GM10248 (cell line): Measurements from ENCODE around the gene HOXC13.

Source experiments
- CTCF ChIA-PET: fragments of 300-600 bp; sonication (Branson Sonifier 250); formaldehyde crosslinking; extraction: SDS; loops from one replicate; lab custom pipeline; 2021; ENCODE audit warnings: antibody characterized with exemption; lab: Yijun Ruan, JAX
- POLR2A ChIA-PET: fragments of 350-650 bp; sonication (Branson Sonifier 250); formaldehyde crosslinking; extraction: SDS; loops from one replicate; lab custom pipeline; 2020; ENCODE audit warnings: antibody characterized with exemption; lab: Yijun Ruan, JAX
- DNase-seq: peaks from one replicate; pipeline ENCODE4 v3.0.0; 2012; ENCODE audit errors: extremely low spot score
- TF ChIP-seq, protein P1 (sequence below): IDR thresholded peaks from 2 replicates; pipeline ENCODE4 v1.5.1; 2012; ENCODE audit warnings: mild to moderate bottlenecking, low read depth; ENCODE audit errors: extremely low read depth, missing control alignments, control extremely low read depth

HOXC13 gene

DNA sequence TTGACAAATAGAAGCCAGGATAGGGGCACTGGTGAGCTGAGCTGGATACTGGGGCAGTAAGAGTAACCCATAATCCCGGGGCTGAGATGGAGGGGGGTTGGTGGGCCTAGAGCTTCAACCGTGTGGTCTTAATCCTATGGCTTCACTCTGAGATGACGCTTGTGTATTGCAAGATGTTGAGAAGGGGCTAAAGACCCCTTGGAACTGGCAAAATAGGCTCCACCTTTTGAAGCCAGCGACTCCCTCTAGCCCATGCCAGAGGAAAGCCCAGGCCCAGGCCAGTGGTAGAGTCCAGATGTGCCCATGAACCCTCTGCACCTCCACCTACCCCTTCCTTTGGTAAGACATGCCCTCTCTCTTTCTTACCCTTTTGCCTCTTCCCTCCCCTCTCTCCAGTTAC is 20.7 kb downstream of the HOXC13 start:
- ChIA-PET CTCF (interaction anchor here (0.9 to 2.3 kb wide), 6 partner anchors 10 to 40 kb away, joined by 3 to 9 read pairs (median 4); partner anchors contain the start of gene HOXC10), POLR2A (no interaction called here)
- TF ChIP-seq, protein P1, sequence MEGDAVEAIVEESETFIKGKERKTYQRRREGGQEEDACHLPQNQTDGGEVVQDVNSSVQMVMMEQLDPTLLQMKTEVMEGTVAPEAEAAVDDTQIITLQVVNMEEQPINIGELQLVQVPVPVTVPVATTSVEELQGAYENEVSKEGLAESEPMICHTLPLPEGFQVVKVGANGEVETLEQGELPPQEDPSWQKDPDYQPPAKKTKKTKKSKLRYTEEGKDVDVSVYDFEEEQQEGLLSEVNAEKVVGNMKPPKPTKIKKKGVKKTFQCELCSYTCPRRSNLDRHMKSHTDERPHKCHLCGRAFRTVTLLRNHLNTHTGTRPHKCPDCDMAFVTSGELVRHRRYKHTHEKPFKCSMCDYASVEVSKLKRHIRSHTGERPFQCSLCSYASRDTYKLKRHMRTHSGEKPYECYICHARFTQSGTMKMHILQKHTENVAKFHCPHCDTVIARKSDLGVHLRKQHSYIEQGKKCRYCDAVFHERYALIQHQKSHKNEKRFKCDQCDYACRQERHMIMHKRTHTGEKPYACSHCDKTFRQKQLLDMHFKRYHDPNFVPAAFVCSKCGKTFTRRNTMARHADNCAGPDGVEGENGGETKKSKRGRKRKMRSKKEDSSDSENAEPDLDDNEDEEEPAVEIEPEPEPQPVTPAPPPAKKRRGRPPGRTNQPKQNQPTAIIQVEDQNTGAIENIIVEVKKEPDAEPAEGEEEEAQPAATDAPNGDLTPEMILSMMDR, result no peak
- DNase-seq, result no peak

DNA sequence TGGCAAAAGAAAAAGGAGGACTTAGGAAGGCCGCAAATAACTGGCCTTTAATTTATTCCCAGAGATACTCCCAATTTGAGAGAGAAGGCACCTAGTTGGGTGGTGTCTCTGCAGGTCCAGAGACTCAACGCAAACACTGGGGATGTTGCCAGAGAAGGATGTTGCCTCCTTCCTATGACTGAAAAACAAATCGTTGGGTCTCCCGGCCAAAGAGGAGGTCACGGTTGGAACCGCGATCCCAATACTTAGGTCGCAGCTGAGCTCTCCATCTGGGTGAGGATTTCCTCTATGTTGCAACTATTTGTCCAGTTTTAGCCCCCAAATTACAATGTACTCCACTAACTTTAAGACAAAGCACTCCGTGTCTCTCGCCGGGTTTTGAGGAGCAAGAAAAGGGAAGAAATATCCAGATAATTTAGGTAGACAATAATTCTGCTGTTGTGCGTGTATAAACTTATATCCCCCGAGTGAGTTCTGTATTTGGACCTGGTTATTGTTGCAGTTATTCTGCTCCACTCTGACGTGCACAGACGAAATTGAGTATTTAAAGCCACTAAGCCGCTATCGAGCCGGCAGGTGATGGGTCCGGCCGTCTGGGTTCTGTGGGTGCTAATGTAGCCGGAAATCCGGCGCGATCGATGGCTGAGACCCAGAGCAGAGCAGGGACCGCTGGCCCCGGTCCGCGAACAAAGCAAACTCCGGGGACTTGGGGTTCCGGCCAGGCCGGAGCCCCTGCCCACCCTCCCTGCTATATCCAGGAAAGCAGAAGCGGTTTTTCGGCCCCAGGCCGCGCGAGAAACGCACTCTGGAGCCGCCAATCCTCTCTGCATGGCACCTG is 21.8 kb downstream of the HOXC13 start:
- TF ChIP-seq, protein P1, result no peak
- CTCF ChIA-PET, result interaction anchor here (1.2 to 2.3 kb wide), 3 partner anchors 9 to 28 kb away, joined by 4 to 9 read pairs (median 7); partner anchors contain the start of gene HOXC10
- POLR2A ChIA-PET, result no interaction called here
- DNase-seq, result no peak

DNA sequence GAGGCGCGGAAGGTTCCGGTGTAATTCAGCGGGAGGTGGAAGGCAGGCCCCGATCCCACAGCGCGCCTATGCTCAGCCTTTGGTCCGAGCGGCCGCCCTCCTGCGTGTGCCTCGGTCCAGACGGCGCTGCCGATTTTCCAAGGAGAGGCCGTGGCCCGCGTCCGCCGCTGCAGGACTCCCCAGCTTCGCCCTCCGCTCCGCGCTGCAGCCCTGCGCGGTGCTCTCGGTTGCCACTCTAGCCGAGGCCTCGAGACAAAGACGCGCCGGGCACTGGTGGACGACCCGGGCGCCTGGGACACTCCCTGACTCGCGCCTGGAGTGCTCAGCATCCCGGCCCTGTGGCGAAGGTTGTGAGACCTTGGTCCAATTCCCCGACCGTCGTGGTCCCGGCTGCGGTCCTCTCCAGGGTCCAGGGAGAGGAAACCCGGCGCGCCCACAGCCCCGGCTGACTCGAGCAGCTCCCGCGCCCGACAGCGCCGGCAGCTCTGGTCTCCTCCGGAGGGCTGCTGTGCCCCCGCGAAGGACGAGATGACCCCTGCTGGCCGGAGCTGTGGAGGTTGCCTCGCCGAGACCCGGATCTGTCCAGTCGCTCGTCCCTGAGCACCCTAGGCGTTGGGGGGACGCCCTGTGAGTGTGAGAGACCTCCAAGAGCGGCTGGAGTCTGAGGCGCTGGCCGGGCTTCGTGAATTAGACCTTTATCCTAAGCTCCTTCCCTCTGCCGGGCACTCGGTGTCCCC is 22.6 kb downstream of the HOXC13 start:
- no peak for DNase-seq
- TF ChIP-seq, protein P1, result no peak
- ChIA-PET CTCF (interaction anchor here (0.7 to 3.1 kb wide), 3 partner anchors 9 to 30 kb away, joined by 3 to 9 read pairs (median 5); partner anchors contain the start of gene HOXC10), POLR2A (no interaction called here)

DNA sequence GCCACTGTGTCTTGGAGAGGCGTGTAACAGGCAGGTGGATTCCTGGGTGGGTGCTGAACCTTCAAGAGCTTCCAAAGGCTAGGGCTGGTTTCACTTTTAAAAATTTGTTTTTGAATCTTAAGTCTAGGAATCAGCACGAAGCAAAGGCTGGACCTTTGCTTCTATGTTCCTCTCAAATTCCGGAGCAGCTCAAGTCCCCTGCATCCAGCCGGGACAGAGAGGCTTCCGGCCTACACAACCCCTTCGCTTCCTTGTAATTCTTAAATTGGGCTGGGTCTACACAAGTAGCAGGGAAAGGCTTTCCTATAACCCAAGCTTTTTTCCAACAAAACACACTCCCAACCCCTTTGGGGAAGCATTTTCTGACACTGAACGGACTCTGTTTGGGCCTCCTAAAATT is 24.4 kb downstream of the HOXC13 start:
- CTCF ChIA-PET, result interaction anchor here (0.8 to 3.1 kb wide), 5 partner anchors 8 to 416 kb away, joined by 3 to 9 read pairs (median 3); partner anchors contain the start of gene HOXC10
- TF ChIP-seq, protein P1, result no peak
- POLR2A ChIA-PET, result no interaction called here
- DNase-seq, result no peak

DNA sequence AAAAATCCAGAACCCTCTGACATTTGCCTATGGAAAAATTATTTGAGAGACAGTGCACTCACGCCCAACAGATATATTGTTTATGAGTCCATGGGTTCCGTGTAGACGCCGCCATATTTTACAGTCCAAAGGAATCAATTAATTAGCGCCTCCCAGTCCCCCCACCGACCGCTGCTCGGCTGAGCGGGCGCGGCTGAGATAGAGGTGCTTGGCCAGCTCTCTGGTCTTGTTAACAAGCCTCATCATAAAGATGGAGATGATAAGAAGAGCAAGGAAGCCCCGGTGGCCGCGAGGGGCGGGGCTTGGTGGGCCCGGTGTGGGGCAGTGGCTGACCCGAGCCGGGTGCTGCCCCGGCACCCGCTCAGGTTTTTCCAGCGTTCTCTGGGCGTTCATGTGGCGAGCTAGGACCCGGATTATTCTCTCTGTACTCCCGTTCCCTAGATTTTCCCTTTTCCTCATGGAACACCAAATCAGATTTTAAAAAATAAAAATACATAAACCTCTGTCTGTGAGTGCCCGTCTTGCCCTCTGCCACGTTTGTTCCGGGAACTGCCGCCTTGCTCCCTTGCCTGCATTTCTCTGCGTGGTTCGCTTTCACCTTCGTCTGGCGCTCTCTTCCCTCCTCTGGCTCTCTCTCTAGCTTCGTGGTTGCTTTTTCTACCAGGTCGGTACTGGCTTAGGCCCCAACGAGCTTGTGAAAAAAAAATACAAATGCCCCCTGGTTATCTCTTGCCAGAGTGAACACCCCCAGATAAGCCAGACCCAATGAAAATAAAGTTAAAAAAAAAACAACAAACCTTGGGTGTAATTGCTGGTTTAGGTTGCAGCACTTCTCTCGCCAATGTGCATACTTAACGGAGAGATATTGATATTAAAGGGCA is 25.0 kb downstream of the HOXC13 start:
- ChIA-PET POLR2A (no interaction called here), CTCF (interaction anchor here (0.8 to 3.1 kb wide), 5 partner anchors 8 to 416 kb away, joined by 3 to 9 read pairs (median 3); partner anchors contain the start of genes HOXC10 and HOXC12)

More for the DNA sequence above, 25.0 kb downstream of the HOXC13 start:
- no peak for DNase-seq
- TF ChIP-seq, protein P1, result no peak
